ENCODE measurements around the gene TBC1D9.
"Not testable (repeated sequence)": the region's sequence is repeated elsewhere in the genome, so short reads cannot be mapped to it uniquely, and the experiment has no call there.

The TBC1D9 gene

GRCh38 chr4:140752291-140753068 is 3.7 kb downstream of the TBC1D9 start:
- no peaks in the 10 kb centered on the region for H4K20me1 ChIP-seq (ENCODE audit: insufficient read depth, low read length)
- H3K9me2 ChIP-seq (ENCODE audit: low read depth, low read length): no peaks in the 10 kb centered on the region
- TF ChIP-seq CTCF (IDR thresholded peaks at IDR 0.05; ENCODE audit: low read length) (no peak), EZH2 (IDR thresholded peaks at IDR 0.05; ENCODE audit: borderline replicate concordance, low read length) (no peak)
- H3K79me2 ChIP-seq (ENCODE audit: insufficient read depth, low read length): no peaks in the 10 kb centered on the region
- H3K9me3 ChIP-seq (ENCODE audit: low read length): no peaks in the 10 kb centered on the region
- peaks cover 4% of the 10 kb centered on the region; the same call in 1 of the 2 replicates for H3F3A ChIP-seq (ENCODE audit: insufficient read depth, low read length)
- no peaks in the 10 kb centered on the region for H3K27me3 ChIP-seq (ENCODE audit: insufficient read depth, low read length)
- no peak overlapping the region for H3K4me2 ChIP-seq (ENCODE audit: low read length)
- peaks cover 20% of the 10 kb centered on the region for H3K4me1 ChIP-seq (ENCODE audit: insufficient read depth, low read length, severe bottlenecking)
- no peak overlapping the region for H3K27ac ChIP-seq (ENCODE audit: low read depth, low read length, poor library complexity, severe bottlenecking)
- H3K4me3 ChIP-seq (ENCODE audit: low read depth, low read length, poor library complexity, severe bottlenecking): no peak overlapping the region
- no peaks in the 10 kb centered on the region for H3K36me3 ChIP-seq (ENCODE audit: insufficient read depth, low read length)
- no peak overlapping the region for H2AFZ ChIP-seq (ENCODE audit: low read length)
- no peak overlapping the region for H3K9ac ChIP-seq (ENCODE audit: low read length)

- Histone ChIP-seq H3K4me3 (ENCODE audit: low read depth, low read length, poor library complexity, severe bottlenecking) (no peak overlapping the region), H3K9me2 (ENCODE audit: low read depth, low read length) (no peaks in the 10 kb centered on the region), H3K9ac (ENCODE audit: low read length) (no peak overlapping the region), H3K36me3 (ENCODE audit: insufficient read depth, low read length) (no peaks in the 10 kb centered on the region), H3K4me1 (ENCODE audit: insufficient read depth, low read length, severe bottlenecking) (peaks cover 4% of the 10 kb centered on the region), H3K27ac (ENCODE audit: low read depth, low read length, poor library complexity, severe bottlenecking) (no peak overlapping the region), H2AFZ (ENCODE audit: low read length) (no peak overlapping the region), H3K79me2 (ENCODE audit: insufficient read depth, low read length) (no peaks in the 10 kb centered on the region), H3F3A (ENCODE audit: insufficient read depth, low read length) (no peaks in the 10 kb centered on the region), H4K20me1 (ENCODE audit: insufficient read depth, low read length) (no peaks in the 10 kb centered on the region), H3K9me3 (ENCODE audit: low read length) (no peaks in the 10 kb centered on the region), H3K27me3 (ENCODE audit: insufficient read depth, low read length) (no peaks in the 10 kb centered on the region), H3K4me2 (ENCODE audit: low read length) (no peak overlapping the region)
- TF ChIP-seq EZH2 (IDR thresholded peaks at IDR 0.05; ENCODE audit: borderline replicate concordance, low read length): no peak
- no peak for TF ChIP-seq CTCF (IDR thresholded peaks at IDR 0.05; ENCODE audit: low read length)
These were observed 5.7 kb downstream of the TBC1D9 start for GRCh38 chr4:140750470-140750869.

- Histone ChIP-seq H3K4me3 (ENCODE audit: low read depth, low read length, poor library complexity, severe bottlenecking) (no peak overlapping the region), H3K36me3 (ENCODE audit: insufficient read depth, low read length) (no peaks in the 10 kb centered on the region), H3K27me3 (ENCODE audit: insufficient read depth, low read length) (no peaks in the 10 kb centered on the region), H3K4me2 (ENCODE audit: low read length) (no peak overlapping the region), H3F3A (ENCODE audit: insufficient read depth, low read length) (no peaks in the 10 kb centered on the region), H3K27ac (ENCODE audit: low read depth, low read length, poor library complexity, severe bottlenecking) (no peak overlapping the region), H3K9me2 (ENCODE audit: low read depth, low read length) (no peaks in the 10 kb centered on the region), H3K79me2 (ENCODE audit: insufficient read depth, low read length) (no peaks in the 10 kb centered on the region), H3K9me3 (ENCODE audit: low read length) (no peaks in the 10 kb centered on the region), H2AFZ (ENCODE audit: low read length) (no peak overlapping the region), H3K4me1 (ENCODE audit: insufficient read depth, low read length, severe bottlenecking) (peaks cover 7% of the 10 kb centered on the region), H3K9ac (ENCODE audit: low read length) (no peak overlapping the region), H4K20me1 (ENCODE audit: insufficient read depth, low read length) (no peaks in the 10 kb centered on the region)
- TF ChIP-seq EZH2 (IDR thresholded peaks at IDR 0.05; ENCODE audit: borderline replicate concordance, low read length) (no peak), CTCF (IDR thresholded peaks at IDR 0.05; ENCODE audit: low read length) (no peak)
These were observed 8.0 kb downstream of the TBC1D9 start for GRCh38 chr4:140748171-140748570.

GRCh38 chr4:140746546-140746945 is 9.6 kb downstream of the TBC1D9 start:
- not testable (repeated sequence) for H3K27ac ChIP-seq (ENCODE audit: low read depth, low read length, poor library complexity, severe bottlenecking); H3K4me2 ChIP-seq (ENCODE audit: low read length); H3K9me2 ChIP-seq (ENCODE audit: low read depth, low read length); H3K36me3 ChIP-seq (ENCODE audit: insufficient read depth, low read length); H3K9me3 ChIP-seq (ENCODE audit: low read length); H3F3A ChIP-seq (ENCODE audit: insufficient read depth, low read length); H3K79me2 ChIP-seq (ENCODE audit: insufficient read depth, low read length); H3K9ac ChIP-seq (ENCODE audit: low read length); H2AFZ ChIP-seq (ENCODE audit: low read length); H3K4me3 ChIP-seq (ENCODE audit: low read depth, low read length, poor library complexity, severe bottlenecking); H3K27me3 ChIP-seq (ENCODE audit: insufficient read depth, low read length); H4K20me1 ChIP-seq (ENCODE audit: insufficient read depth, low read length)
- peaks cover 19% of the 10 kb centered on the region for H3K4me1 ChIP-seq (ENCODE audit: insufficient read depth, low read length, severe bottlenecking)
